Cortex of kidney (tissue), 1 donor: ENCODE results near the gene ERAL1.
"Not testable (repeated sequence)": the region's sequence is repeated elsewhere in the genome, so short reads cannot be mapped to it uniquely, and the experiment has no call there.

Source experiments
- DNase-seq: peaks from one replicate; lab custom pipeline; 2025; lab: John Stamatoyannopoulos, UW

ERAL1 gene

GRCh38 chr17:28853295-28853694, 1.5 kb upstream of the ERAL1 start:
- no peak for DNase-seq

- no peak for DNase-seq
These were observed 492 bp downstream of the ERAL1 start for GRCh38 chr17:28855336-28855679.

GRCh38 chr17:28856028-28856574, 1.3 kb downstream of the ERAL1 start:
- DNase-seq: no peak

- no peak for DNase-seq
These were observed 3.3 kb downstream of the ERAL1 start for GRCh38 chr17:28857905-28858800.

GRCh38 chr17:28858801-28859355, 4.1 kb downstream of the ERAL1 start:
- DNase-seq: no peak

- no peak for DNase-seq
These were observed 5.6 kb downstream of the ERAL1 start for GRCh38 chr17:28860363-28860808.

GRCh38 chr17:28861393-28862203, 6.8 kb downstream of the ERAL1 start:
- no peak for DNase-seq

GRCh38 chr17:28862561-28862960, 7.7 kb downstream of the ERAL1 start:
- DNase-seq: no peak

GRCh38 chr17:28863953-28864352, 9.1 kb downstream of the ERAL1 start:
- DNase-seq: no peak

- no peak for DNase-seq
These were observed 10.4 kb downstream of the ERAL1 start for GRCh38 chr17:28864991-28865849.

GRCh38 chr17:28865946-28866752, 11.3 kb downstream of the ERAL1 start:
- no peak for DNase-seq

GRCh38 chr17:28867276-28867675, 12.5 kb downstream of the ERAL1 start:
- no peak for DNase-seq

- DNase-seq: no peak
These were observed 16.3 kb downstream of the ERAL1 start for GRCh38 chr17:28871056-28871579.

- DNase-seq: no peak
These were observed 19.0 kb downstream of the ERAL1 start for GRCh38 chr17:28873839-28874238.

GRCh38 chr17:28874750-28875149, 19.9 kb downstream of the ERAL1 start:
- DNase-seq: no peak

- DNase-seq: no peak
These were observed 21.2 kb downstream of the ERAL1 start for GRCh38 chr17:28875848-28876550.

- DNase-seq: not testable (repeated sequence)
These were observed 22.4 kb downstream of the ERAL1 start for GRCh38 chr17:28877150-28877711.

GRCh38 chr17:28878158-28878910, 23.5 kb downstream of the ERAL1 start:
- DNase-seq: no peak

- DNase-seq: no peak
These were observed 24.2 kb downstream of the ERAL1 start for GRCh38 chr17:28878981-28879380.
